Heart left ventricle (tissue), 13 donors: ENCODE data around the gene LTF.

ENCODE experiments used
- POLR2A ChIP-seq, 2 donors: fragments of 450-650 bp; IDR thresholded peaks; one replicate each; pipeline ENCODE4 v1.6.1; 2017; ENCODE audit warnings: antibody characterized with exemption in 2 of 2, mild to moderate bottlenecking in 2 of 2, moderate library complexity in 2 of 2
- TF ChIP-seq, protein P1 (sequence below), 12 donors: fragments of 200-600 bp; sonication (generic) in 4 of 12; IDR thresholded peaks; one replicate each; pipeline versions ENCODE4 v1.5.0 to v1.8.0; 2018 to 2022; ENCODE audit warnings: antibody characterized with exemption in 12 of 12, mild to moderate bottlenecking in 5 of 12
- donor health status: ischemic (EF 13 %, LVEDD 7.1; RV severe dilation, severe dysfunction).
- donor health status: DM: no; HTN: yes; CAD: no.
- donor health status: DM: no; HTN: no; CAD: no.
- donor health status: ischemic (EF 25% LVEDD 6.9; RV normal size, moderate dysfunction).
- donor health status: ischemic (EF 25% LVEDD 5.7; RV mildly dilated, moderate dysfunction).
- donor health status: ischemic (EF 35%, LVEDD 5.7; RV mildly dilated, moderate dysfunction).
- donor health status: nonischemic (EF 11% LVEDD 7.7; RV severe dilation, severe dysfunction).
- donor health status: DM: yes; HTN: yes; CAD: no.
- donor health status: PGD.
- donor health status: ischemic (EF 29% LVEDD 5.4; RV normal size, mild dysfunction).
- donor health status: nonischemic (EF 23%, LVEDD 6.1; RV moderate dilation, normal function).

DNA sequence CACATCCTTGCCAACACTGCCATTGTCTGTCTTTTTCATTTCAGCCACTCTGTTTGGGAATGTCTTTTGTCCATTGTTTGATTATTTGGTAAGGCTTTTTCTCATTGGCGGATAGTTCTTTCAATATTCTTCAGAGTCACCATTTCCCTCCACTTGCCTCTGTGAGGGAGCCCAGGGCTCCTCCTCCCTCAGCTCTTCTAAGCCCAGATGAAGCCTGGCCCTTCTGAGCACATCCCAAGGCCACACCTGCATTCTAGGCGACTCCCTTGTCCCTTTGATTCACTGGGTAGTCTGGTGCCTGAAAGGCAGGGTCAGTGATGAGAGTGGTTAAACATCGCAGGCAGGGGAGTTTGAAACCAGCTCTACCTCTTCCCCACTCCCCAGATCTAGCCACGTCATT is 12.4 kb upstream of the LTF start:
- TF ChIP-seq, protein P1, sequence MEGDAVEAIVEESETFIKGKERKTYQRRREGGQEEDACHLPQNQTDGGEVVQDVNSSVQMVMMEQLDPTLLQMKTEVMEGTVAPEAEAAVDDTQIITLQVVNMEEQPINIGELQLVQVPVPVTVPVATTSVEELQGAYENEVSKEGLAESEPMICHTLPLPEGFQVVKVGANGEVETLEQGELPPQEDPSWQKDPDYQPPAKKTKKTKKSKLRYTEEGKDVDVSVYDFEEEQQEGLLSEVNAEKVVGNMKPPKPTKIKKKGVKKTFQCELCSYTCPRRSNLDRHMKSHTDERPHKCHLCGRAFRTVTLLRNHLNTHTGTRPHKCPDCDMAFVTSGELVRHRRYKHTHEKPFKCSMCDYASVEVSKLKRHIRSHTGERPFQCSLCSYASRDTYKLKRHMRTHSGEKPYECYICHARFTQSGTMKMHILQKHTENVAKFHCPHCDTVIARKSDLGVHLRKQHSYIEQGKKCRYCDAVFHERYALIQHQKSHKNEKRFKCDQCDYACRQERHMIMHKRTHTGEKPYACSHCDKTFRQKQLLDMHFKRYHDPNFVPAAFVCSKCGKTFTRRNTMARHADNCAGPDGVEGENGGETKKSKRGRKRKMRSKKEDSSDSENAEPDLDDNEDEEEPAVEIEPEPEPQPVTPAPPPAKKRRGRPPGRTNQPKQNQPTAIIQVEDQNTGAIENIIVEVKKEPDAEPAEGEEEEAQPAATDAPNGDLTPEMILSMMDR (IDR thresholded peaks at IDR 0.05) = no peak
- TF ChIP-seq POLR2A (IDR thresholded peaks at IDR 0.05) = no peak
